ENCODE measurements around the gene POP4. TPM values are rescaled to one million over a fixed set of nuclear protein-coding genes. Genes with fewer than 3 reads are reported as not detected.

POP4 gene
- total RNA-seq, 6 donors from 2014 or later: 29.3 to 59.6 (median 53.8) TPM

Other genes with a start within 250 kb of the POP4 start
- gene VSTM2B, start 80.3 kb upstream of the POP4 start, total RNA-seq: not detected
- gene PLEKHF1, start 59.2 kb downstream of the POP4 start, total RNA-seq: 10 to 100 TPM; 10.6 to 21.0 (median 14.2) TPM
- gene C19orf12, start 109.0 kb downstream of the POP4 start, total RNA-seq: 10 to 100 TPM; 11.4 to 30.4 (median 21.4) TPM
- 1 to 10 TPM in 2 of 6 donors, under 1 TPM in 3, not detected in 1; 0.46 to 1.5 (median 0.91) TPM for gene CCNE1, start 205.7 kb downstream of the POP4 start, total RNA-seq

Measured in upper lobe of left lung (tissue), 6 donors.